GM12864 (cell line): ENCODE measurements around the gene PELI1.

Source experiments
- DNase-seq: peaks from one replicate; pipeline ENCODE4 v3.0.0-alpha.2; 2011; ENCODE audit warnings: low read depth
- H3K4me3 ChIP-seq: 2 replicates; pipeline ENCODE4 v1.5.1; 2011; ENCODE audit warnings: mild to moderate bottlenecking, low read depth, low read length, control low read depth
- CTCF ChIP-seq: IDR thresholded peaks from 2 replicates; pipeline ENCODE4 v1.5.1; 2011; ENCODE audit warnings: low read depth, mild to moderate bottlenecking, moderate library complexity, low read length, control low read depth, inconsistent platforms; ENCODE audit errors: missing control alignments

Gene PELI1

GRCh38 chr2:64124571-64124970, 19.6 kb downstream of the PELI1 start:
- no peak for TF ChIP-seq CTCF
- H3K4me3 ChIP-seq = no peak overlapping the region
- DNase-seq = no peak

- TF ChIP-seq CTCF = no peak
- no peak for DNase-seq
- H3K4me3 ChIP-seq = no peak overlapping the region
These were observed 20.1 kb downstream of the PELI1 start for GRCh38 chr2:64124168-64124567.

- no peak overlapping the region for H3K4me3 ChIP-seq
- no peak for TF ChIP-seq CTCF
- no peak for DNase-seq
These were observed 20.5 kb downstream of the PELI1 start for GRCh38 chr2:64123740-64124139.

GRCh38 chr2:64122358-64122757, 21.9 kb downstream of the PELI1 start:
- no peak for DNase-seq
- TF ChIP-seq CTCF = no peak
- no peak overlapping the region for H3K4me3 ChIP-seq

DNA sequence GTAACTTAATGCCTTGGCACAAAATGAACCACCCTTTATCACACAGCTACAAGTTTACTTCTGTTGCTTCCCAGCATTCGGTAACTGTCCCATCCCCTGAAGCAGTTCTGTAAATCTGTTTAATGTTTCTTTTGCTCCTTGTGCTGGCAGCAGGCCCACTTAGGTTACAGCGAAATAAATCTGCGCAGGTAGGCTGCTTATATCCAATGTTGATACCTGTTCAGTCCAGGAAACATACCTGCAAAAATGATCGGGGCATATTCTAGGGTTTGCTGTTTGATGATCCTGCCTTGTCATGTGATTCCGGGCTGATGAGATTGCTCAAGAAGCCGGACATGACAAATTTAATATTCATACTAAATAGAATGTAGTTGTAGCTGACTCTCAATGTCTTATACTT, 23.3 kb downstream of the PELI1 start:
- no peak for TF ChIP-seq CTCF
- no peak overlapping the region for H3K4me3 ChIP-seq
- DNase-seq = no peak

GRCh38 chr2:64120008-64120407, 24.2 kb downstream of the PELI1 start:
- no peak for TF ChIP-seq CTCF
- no peak for DNase-seq
- H3K4me3 ChIP-seq = no peak overlapping the region

- H3K4me3 ChIP-seq = no peak overlapping the region
- TF ChIP-seq CTCF = no peak
- no peak for DNase-seq
These were observed 24.9 kb downstream of the PELI1 start for GRCh38 chr2:64119369-64119768.
